ENCODE measurements around the gene STOX1.
"Not testable (repeated sequence)": the region's sequence is repeated elsewhere in the genome, so short reads cannot be mapped to it uniquely, and the experiment has no call there.

Gene STOX1

GRCh38 chr10:68826764-68827591 lies at the start of gene STOX1:
Gene STOX1, plus strand, starts transcription at chr10:68827531. Its CDS starts 93 bp downstream, at chr10:68827624.
- no peak for DNase-seq

GRCh38 chr10:68781613-68782574 lies 45.4 kb upstream of the STOX1 start:
- no peak for DNase-seq

GRCh38 chr10:68784476-68784875 lies 42.9 kb upstream of the STOX1 start:
- no peak for DNase-seq

- no peak for DNase-seq
These were observed 39.5 kb upstream of the STOX1 start for GRCh38 chr10:68787813-68788212.

DNA sequence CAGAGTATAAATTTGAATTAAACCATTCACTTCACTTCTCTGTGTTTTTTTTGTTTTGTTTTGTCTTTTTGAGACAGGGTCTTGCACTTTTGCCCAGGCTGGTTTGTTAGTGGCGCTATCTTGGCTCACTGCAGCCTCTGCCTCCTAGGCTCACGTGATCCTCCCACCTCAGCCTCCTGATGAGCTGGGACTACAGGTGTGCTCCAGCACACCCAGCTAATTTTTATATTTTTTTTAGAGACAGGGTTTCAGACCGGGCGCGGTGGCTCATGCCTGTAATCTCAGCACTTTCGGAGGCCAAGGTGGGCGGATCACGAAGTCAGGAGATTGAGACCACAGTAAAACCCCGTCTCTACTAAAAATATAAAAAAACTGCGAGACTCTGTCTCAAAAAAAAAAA lies 36.9 kb upstream of the STOX1 start:
- DNase-seq, result no peak

DNA sequence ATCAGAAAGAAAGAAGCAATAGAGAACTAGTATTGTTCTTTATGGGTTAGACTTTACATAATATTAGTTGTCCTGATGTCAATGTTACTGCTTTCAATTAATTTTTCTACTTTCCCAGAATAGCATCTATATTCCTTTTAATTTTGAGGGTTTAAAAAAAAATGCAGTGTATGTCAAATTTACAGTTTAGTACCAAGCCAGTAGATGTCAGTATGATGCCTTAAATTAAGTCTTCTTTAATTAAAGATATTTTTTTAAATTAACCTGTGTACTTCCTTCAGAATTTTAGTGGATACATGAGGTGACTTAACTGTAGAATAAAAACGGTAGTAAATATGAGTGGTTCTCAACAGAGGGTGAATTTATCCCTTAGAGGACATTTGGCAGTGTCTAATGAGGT lies 35.2 kb upstream of the STOX1 start:
- no peak for DNase-seq

DNA sequence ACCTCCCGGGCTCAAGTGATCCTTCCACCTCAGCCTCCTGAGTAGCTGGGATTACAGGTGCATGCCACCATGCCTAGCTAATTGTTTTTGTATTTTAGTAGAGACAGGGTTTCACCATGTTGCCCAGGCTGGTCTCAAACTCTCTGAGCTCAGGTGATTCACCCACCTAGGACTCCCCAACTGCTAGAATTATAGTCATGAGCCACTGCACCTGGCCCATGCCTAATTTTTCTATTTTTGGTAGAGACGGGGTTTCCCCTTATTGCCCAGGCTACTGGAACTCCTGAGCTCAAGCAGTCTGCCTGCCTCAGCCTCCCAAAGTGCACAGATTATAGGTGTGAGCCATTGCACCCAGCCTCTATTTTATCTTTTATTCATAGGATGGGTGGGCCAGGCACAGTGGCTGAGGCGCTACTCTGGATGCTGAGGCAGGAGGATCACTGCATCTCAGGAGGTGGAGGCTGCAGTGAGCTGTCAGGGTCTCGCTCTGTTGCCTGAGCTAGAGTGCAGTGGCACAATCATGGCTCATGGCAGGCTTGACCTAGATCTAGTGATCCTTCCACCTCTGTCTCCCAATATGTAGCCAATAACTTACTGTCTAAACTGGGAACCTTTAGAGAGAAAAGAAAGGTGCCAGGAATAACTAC lies 31.3 kb upstream of the STOX1 start:
- DNase-seq, result no peak

GRCh38 chr10:68796605-68797004 lies 30.7 kb upstream of the STOX1 start:
- no peak for DNase-seq

DNA sequence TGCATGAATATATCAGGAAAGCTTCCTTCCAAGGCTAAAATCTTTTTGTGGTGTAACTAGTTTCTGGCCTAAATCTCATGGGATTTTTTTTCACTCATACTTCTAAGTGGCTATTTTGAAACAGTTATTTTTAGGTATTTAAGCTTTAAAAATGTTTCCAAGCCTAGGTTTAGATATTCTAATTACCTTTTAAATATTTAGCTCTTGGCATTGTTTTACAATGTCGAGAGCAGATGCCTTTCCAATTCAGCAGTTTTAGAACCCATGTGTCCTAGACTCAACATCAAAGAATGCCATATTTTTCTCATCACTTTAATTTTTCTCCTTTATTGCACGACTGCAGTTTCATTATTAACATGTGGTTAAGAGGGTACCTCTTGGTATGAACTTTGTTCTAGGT lies 27.1 kb upstream of the STOX1 start:
- no peak for DNase-seq

GRCh38 chr10:68804692-68805091 lies 22.6 kb upstream of the STOX1 start:
- DNase-seq, result no peak

- DNase-seq, result not testable (repeated sequence)
These were observed 16.5 kb upstream of the STOX1 start for GRCh38 chr10:68810830-68811229.

GRCh38 chr10:68811314-68812009 lies 15.9 kb upstream of the STOX1 start:
- no peak for DNase-seq

DNA sequence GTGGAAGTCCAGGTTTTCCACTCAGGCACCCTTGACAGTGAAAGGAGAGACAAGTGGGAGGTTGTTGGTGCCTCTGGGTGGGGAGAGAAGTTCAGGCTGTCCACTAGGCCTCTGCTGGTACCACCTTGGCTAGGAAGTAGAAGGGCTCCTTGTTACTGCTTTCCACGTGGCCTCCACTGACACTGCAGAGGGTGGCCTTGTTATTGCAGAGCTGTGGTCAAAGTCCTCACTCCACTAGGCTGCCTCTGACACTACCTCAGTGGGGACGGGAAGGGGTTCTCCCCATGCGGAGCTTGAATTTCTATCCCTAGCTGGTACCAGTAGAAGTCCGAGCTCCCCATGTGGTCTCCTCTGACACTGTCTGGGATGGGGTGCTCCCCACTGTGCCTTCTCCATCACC lies 14.9 kb upstream of the STOX1 start:
- DNase-seq, result no peak

- DNase-seq, result no peak
These were observed 13.8 kb upstream of the STOX1 start for GRCh38 chr10:68813559-68813958.

DNA sequence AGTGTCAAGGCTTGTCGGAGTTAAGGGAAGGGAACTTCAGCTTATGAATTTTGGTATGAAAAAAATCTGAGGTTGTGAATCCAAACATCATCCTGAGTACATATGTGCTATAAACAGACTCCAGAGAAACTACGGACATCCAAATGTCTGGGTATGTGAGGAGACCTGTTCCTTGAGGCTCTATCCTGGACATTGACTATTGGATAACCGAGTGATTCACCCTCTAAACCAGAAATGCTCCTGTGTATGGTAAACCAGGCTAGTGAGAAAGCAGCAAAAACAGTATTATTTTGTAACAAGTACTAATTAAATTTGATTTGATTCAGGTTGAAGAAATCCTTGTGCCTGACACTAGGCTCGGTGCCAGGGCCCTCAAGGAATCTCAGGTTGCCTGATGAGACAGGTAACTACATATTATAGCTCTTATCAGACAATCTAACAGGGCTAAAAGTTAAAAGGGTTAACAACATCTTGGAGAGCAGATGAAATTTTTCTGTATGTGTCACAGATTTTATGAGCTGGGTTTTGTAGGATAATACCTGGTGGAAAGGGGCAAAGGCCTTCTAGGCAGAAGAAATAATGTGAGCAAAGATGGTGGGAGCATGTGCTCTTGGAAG lies 10.4 kb upstream of the STOX1 start:
- DNase-seq, result no peak

DNA sequence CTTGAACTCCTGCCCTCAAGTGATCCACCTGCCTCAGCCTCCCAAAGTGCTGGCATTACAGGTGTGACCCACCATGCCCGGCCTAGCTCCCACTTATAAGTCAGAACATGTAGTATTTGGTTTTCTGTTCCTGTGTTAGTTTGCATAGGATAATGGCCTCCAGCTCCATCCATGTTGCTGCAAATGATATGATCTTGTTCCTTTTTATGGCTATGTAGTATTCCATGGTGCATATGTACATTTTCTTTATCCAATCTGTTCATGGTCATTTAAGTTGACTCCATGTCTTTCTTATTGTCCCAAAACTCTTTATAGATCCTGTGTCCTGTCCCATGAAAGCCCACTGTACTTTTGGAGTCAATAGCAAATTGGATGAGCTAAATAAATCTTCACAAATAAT lies 7.0 kb upstream of the STOX1 start:
- not testable (repeated sequence) for DNase-seq

- not testable (repeated sequence) for DNase-seq
These were observed 4.7 kb upstream of the STOX1 start for GRCh38 chr10:68822626-68823025.

DNA sequence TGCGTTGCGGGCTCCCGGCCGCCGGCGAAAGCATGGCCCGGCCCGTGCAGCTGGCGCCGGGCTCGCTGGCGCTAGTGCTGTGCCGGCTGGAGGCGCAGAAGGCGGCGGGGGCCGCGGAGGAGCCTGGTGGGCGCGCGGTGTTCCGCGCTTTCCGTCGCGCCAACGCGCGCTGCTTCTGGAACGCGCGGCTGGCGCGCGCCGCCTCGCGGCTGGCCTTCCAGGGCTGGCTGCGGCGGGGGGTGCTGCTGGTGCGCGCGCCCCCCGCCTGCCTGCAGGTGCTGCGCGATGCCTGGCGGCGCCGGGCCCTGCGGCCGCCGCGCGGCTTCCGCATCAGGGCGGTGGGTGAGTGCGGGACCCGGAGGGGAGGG lies 245 bp downstream of the STOX1 start:
- DNase-seq, result not testable (repeated sequence)

- not testable (repeated sequence) for DNase-seq
These were observed 811 bp downstream of the STOX1 start for GRCh38 chr10:68828083-68828601.

DNA sequence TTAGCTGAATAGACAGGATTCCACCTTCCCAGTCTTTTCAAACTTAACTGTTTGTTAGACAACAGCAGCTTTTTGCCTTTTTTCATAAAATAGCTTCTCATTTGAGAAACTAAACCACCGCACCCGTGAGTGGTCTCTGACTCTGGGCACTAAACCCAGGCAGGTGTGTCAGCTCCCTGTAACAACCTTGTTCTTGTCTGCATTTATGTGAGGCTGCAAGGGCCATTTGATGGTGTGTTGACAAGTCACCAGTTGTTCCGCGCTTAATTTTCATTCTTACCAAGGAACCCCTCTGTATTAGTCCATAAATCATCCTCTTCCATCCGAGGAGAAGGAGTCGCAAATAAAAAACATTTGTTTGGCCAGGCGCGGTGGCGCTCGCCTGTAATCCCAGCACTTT lies 1.5 kb downstream of the STOX1 start:
- no peak for DNase-seq

DNA sequence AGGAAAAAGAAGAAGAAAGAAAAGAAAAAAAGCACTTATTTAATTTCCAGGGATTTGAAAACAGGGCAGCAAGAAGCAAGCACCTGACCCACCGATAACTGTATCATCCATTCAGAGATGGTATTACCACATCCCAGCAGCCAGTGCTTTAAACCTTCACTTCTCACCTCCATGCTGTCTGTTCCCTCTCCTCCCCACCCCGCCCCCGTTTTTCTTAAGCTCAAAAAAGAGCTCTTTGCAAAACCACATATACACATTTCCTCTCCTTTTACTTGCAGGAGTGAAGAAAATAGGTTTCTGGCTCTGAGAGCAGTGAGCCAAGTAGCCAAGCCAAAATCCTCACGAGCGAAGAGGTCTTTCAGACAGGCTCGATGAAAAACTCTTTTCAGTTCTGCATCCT lies 2.2 kb downstream of the STOX1 start:
- no peak for DNase-seq

GRCh38 chr10:68829952-68830351 lies 2.6 kb downstream of the STOX1 start:
- DNase-seq, result no peak
